Fibroblast of pulmonary artery (primary cell): ENCODE results near the gene NECTIN3.
A peak's percentile ranks its signal among the peaks of the same experiment; 100 is the strongest.

Experiments used
- DNase-seq: peaks from one replicate; pipeline ENCODE4 v3.0.0-alpha.2; 2010; ENCODE audit warnings: low read depth
- H3K4me3 ChIP-seq: replicated peaks from 2 replicates; pipeline ENCODE4 v1.5.1; 2011; ENCODE audit warnings: low read depth, mild to moderate bottlenecking, control low read depth, low read length, moderate library complexity
- TF ChIP-seq, protein P1 (sequence below): IDR thresholded peaks from 2 replicates; pipeline ENCODE4 v1.5.1; 2011; ENCODE audit warnings: mild to moderate bottlenecking, control low read depth, low read length, inconsistent platforms; ENCODE audit errors: missing control alignments

The NECTIN3 gene

DNA sequence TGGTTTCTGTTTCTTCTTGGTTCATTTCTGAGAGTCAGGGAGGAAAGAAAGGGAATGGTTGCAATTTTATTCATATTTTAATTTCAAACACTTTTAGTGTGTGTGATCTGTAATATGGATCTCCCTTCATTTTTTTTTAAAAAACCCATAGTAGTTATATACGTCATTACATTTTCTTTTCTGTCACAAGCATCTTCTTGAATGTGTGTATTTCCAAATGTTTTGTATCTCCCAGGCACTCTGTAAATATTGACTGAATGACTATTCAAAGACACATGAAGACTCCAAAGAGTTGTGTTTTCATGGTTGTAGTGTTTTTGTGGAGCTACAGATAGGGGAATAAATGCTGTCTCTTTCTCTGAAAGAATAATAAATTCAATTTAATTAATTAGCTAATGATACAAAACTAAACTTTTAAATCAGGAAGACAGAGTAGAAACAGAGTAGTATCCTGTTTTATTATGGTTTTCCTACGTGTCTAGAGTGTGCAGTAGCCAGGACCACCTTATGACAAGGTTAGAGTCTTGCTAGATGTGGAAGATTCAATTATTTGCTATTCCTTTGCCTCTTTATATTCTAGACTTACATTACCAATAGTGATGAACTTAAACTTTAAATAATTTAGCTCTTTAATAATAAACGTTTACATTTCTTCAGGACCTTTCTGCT lies 35.5 kb downstream of the NECTIN3 start:
- DNase-seq: no peak
- TF ChIP-seq, protein P1, sequence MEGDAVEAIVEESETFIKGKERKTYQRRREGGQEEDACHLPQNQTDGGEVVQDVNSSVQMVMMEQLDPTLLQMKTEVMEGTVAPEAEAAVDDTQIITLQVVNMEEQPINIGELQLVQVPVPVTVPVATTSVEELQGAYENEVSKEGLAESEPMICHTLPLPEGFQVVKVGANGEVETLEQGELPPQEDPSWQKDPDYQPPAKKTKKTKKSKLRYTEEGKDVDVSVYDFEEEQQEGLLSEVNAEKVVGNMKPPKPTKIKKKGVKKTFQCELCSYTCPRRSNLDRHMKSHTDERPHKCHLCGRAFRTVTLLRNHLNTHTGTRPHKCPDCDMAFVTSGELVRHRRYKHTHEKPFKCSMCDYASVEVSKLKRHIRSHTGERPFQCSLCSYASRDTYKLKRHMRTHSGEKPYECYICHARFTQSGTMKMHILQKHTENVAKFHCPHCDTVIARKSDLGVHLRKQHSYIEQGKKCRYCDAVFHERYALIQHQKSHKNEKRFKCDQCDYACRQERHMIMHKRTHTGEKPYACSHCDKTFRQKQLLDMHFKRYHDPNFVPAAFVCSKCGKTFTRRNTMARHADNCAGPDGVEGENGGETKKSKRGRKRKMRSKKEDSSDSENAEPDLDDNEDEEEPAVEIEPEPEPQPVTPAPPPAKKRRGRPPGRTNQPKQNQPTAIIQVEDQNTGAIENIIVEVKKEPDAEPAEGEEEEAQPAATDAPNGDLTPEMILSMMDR: no peak
- no peak overlapping the region for H3K4me3 ChIP-seq

DNA sequence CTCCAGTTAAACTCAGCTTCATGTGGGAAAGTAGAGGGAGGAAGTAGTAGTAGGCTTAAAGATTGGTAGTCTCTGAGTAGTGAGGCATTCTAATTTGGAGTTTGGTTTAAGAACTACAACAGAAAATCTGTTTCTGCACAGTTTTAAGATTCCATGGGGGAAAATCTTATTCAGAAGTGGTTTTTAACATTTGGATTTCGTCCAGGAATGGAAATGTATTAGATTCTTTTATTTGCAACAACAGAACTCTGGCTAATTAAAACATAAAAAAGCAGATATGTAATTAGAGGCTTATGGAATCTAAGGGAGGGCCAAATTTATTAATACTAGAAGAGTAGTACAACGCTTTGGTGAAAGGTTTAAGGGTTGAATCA lies 36.0 kb downstream of the NECTIN3 start:
- DNase-seq: no peak
- H3K4me3 ChIP-seq: no peak overlapping the region
- TF ChIP-seq, protein P1: no peak

DNA sequence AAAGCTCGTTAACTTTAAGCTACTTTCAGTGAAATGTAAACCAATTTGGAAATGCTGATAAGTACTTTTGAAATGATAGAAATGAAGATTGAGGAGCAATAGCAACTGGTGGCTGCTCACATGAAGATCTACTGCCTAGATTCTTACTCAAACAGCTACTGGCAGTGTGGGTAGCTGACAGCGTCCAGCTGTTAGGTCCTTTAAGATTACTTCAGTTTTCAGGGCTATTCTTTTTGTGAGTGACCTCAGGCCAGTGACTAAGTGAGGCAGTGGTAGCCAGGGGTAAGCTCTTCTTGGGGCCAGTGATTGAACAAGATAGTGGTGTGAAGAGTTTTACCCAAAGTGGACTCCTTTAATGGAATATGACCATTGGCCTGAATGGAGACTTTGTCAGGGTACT lies 41.3 kb downstream of the NECTIN3 start:
- peak; percentile 69 for DNase-seq
- no peak overlapping the region for H3K4me3 ChIP-seq
- TF ChIP-seq, protein P1: no peak

DNA sequence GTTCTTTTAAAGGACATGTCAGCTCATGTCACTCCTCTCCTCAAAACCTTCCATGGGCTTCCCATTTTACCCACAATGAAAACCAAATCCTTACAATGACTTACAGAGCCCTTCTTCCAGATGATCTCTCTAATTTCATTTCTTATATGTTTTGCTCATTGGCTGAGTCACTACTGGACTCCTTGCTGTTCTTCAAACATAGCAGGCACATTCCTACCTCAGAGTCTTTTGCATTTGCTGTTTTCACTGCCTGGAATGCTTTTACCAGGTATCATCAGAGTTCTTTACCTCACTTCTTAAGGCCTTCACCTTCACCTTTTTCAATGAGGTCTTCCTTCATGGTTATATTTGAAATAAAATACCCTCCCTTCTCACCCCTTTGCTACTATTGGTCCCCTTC lies 57.3 kb downstream of the NECTIN3 start:
- H3K4me3 ChIP-seq: no peak overlapping the region
- DNase-seq: no peak
- TF ChIP-seq, protein P1: no peak

DNA sequence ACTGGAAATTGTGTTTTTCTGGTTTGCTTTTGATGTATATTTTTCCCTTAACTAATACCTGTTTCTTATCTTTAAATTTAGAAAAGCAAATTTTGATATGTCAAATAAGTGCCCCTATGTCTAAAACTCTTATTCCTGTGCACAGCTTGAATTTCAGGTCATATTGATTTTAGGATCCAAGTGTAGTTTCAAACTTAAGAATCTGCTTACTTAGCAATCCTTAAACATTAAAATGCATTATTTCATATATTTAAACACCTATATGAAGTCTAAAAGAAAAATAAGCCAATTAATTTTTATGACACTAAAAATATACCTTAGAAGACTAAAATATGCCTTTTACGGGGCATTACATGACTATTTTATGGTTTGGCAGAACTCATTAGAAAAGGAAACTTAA lies 59.2 kb downstream of the NECTIN3 start:
- no peak overlapping the region for H3K4me3 ChIP-seq
- DNase-seq: no peak
- TF ChIP-seq, protein P1: no peak

DNA sequence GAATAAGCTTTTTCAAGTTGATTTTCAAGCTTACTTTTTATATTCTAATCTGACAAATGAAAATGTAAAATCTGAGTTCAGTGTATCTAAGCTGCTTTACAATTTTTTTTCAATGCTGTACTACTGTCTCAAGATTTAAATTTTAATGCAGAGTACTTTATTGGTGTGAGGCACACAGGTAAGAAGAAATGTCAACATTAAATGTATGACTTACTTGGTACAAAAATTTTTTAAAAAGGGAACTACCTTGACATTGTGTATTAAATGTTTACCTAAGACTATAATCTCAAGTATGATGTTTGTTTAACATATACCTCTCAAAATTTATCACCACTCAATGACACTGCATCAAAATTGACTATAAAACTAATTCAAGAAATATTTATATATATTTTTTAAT lies 62.7 kb downstream of the NECTIN3 start:
- TF ChIP-seq, protein P1: no peak
- no peak overlapping the region for H3K4me3 ChIP-seq
- DNase-seq: no peak

DNA sequence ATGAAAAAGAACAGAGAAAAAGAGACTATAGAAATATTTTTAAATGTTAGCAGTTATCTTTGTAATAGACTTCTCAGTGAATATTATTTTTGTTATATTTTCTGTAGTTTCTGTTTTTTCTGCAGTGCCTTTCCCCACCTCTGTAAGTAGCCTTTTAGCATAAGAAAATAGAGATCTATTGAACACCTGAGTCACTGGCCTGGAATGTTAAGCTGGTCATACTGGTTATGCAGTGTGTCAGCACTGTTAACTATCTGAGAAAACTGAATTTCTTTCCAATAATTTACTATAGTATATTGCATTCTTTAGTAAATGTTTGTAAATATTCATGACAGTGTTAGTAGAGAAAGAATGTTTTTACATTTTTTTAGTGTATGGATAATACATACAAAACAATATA lies 79.8 kb downstream of the NECTIN3 start:
- TF ChIP-seq, protein P1: no peak
- no peak overlapping the region for H3K4me3 ChIP-seq
- DNase-seq: peak; percentile 55
